GM04503 (cell line): ENCODE measurements around the gene TRPM2.

Source experiments
- DNase-seq: peaks from one replicate; pipeline ENCODE4 v3.0.0-alpha.2; 2012; ENCODE audit warnings: low read depth

TRPM2 gene

DNA sequence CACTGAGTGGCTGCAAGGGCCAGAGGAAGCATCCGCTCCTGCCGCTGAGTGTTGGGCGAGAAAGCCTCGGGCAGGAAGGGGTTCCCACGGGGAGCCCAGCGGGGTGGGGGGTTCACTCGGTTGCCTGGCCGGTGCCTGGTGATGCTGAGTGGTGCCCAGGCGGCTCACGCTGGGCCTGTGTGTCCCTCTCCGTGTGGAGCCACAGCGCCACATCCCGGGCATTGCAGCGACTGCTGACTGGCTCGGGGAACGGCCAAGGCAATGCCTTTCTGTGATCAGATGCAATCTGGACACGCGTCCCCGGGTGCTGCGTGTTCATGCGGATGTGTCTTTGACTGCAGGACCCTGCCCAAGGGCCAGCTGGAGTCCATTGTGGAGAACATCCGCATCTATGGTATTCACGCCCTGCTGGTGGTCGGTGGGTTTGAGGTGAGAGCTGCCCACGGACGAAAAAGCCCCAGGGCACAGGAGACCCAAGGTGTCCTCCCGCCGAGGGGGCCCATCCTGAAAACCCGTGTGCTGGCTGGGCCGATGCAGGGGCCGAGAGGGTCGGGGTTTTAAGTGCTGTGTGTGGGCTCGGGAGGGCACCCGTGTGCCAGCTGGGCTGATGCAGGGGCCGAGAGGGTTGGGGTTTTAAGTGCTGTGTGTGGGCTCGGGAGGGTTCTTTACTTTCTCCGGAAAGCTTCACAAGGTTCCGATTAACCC is 30.6 kb upstream of the TRPM2 start:
- DNase-seq = no peak

DNA sequence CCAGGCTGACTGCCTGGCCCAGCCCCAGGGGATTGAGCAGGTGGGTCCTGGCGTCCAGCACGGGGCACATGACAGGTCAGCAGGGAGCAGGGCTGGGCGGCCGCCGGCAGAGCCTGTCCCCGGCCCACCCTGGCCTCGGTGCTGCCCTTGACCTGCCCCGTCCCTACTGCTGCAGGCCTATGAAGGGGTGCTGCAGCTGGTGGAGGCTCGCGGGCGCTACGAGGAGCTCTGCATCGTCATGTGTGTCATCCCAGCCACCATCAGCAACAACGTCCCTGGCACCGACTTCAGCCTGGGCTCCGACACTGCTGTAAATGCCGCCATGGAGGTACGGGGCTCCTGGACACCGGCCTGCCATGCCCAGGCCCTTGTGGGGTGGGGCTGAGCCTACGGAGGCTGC is 29.8 kb upstream of the TRPM2 start:
- DNase-seq = no peak

DNA sequence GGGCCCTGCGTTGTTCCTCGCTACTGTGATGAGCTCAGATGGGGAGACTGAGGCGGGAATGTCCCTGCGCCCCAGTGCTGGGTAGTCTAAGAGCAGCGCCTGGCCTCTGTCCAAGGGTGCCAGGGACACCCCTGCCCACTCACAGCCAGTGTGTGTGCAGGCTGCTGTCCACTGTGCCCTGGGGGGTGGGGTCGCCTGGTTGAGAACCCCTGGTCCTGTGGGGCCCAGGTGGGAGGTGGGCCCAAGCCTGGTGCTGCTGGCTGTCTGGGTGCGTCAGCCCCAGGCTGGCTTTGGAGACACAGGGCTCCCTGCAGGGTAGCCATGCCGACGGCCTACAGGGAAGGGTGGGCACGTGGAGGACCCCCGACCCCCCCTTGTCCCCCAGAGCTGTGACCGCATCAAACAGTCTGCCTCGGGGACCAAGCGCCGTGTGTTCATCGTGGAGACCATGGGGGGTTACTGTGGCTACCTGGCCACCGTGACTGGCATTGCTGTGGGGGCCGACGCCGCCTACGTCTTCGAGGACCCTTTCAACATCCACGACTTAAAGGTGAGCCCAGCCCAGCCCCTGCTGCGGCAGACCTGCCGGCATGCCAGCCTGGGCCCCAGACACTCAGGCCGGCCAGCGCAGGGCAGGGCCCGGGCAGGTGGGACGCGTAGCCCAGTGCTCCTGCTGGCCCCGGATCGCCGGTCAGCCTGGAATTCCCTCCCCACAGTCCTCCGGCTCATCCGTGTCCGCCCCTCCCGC is 29.1 kb upstream of the TRPM2 start:
- no peak for DNase-seq

DNA sequence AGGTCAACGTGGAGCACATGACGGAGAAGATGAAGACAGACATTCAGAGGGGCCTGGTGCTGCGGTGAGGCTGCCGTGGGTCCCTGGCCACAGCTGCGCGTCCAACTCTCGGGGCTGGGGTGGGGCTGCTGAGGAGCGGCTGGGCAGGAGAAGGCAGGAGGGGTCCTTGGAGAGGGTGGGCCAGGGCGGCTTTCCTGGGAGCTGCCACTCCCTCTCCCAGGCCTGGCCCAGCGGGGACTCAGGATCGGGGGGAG is 28.6 kb upstream of the TRPM2 start:
- DNase-seq = no peak

DNA sequence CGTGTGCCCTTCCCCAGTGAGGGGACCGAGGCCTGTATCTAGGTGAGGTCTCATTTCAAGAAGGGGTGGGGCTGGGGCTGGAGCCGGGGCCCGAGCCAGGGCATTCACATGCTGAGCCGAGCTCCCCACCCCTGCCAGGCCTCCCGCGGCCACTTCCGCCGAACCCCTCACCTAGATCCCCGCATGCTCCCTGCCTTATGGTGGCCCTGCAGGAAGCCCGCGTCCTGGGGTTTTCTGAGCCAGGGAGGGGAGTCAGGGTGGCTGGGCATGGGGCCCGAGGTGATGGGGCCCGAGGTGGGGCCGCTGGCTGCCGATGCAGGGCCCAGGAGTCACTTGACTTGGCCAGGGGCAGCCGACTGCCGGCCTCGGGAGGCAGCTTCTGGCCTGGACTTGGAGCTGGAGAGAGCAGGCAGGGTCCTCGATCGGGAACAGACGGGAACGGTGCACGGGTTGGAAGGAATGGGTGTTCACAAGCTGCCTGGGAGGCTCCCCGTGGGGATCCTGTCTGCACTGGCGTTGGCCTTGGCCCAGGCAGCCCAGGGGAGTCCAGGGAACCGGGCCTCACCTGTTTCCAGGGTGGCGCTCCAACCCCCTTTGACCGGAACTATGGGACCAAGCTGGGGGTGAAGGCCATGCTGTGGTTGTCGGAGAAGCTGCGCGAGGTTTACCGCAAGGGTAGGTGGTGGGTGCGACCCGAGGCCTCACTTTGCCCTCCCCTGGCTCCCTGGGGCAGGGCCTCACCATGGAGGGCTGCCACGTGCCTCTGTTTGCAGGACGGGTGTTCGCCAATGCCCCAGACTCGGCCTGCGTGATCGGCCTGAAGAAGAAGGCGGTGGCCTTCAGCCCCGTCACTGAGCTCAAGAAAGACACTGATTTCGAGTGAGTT is 27.8 kb upstream of the TRPM2 start:
- no peak for DNase-seq

DNA sequence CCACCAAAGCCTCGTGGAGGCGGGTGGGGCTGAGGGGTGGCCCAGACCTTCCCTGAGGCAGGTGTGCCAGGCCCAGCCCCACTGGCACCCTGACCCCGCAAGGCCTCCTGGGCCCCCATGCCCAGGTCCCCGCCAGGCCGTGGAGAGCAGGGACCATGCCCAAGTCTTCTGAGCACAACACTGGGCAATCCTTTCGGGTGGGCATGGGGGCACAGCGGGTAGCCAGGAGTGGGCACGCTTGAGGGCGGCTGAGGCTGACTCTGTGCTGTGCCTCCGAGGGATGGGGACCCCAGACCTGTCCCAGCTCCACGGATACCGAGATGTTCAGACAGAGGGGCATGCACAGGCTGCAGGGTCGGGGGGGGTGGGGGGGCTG is 27.2 kb upstream of the TRPM2 start:
- no peak for DNase-seq

DNA sequence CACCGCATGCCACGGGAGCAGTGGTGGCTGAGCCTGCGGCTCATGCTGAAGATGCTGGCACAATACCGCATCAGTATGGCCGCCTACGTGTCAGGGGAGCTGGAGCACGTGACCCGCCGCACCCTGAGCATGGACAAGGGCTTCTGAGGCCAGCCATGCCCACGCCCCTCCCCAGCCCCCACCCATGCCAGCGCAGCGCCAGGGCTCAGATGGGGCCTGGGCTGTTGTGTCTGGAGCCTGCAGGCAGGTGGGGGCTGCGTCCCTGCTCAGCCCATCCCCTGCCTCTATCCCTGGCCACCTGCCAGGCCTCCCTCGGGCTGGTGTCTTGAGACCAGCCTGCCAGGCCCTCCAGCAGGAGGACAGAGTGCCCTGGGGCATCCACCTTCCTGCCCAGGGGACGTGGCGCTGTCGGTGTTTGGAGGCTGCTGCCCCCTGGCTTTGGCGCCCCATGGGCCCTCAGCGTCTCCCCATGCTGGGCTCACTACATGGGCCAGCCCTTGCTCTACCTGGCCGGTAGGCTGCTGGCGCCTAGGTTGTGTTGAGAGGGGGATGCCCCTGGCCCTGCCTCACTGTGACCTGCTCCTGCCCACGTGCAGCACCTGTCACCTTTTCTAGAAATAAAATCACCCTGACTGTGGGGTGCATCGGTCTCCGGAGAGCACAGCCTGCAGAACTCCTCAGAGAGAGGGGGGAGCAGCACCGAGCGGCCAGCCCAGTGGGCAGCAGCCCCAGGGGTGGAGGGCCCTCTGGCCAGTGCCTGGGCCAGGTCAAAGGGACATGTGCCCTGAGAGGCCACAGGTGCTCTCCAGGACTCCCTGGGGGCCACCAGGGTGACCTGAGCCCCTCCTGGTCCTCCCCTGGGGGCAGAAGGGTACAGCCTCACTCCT is 26.5 kb upstream of the TRPM2 start:
- no peak for DNase-seq

DNA sequence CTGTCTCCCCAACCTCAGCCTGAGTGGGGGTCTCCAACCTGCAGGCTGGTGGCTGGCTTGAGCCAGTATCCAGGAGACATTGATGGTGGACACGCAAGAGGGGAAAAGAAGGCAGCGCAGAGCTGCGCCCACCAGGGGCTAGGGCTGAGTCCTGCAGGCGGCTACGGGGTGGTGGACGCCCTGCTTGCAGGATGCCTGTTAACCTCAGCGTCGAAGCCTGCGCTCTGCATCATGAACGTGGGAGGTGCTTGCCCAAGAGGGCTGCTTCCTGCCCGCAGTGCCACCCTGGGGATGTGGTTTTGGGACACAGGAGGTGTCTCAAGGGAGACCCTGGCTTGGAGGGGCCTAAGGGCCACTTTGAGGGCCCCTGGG is 25.8 kb upstream of the TRPM2 start:
- DNase-seq = no peak

DNA sequence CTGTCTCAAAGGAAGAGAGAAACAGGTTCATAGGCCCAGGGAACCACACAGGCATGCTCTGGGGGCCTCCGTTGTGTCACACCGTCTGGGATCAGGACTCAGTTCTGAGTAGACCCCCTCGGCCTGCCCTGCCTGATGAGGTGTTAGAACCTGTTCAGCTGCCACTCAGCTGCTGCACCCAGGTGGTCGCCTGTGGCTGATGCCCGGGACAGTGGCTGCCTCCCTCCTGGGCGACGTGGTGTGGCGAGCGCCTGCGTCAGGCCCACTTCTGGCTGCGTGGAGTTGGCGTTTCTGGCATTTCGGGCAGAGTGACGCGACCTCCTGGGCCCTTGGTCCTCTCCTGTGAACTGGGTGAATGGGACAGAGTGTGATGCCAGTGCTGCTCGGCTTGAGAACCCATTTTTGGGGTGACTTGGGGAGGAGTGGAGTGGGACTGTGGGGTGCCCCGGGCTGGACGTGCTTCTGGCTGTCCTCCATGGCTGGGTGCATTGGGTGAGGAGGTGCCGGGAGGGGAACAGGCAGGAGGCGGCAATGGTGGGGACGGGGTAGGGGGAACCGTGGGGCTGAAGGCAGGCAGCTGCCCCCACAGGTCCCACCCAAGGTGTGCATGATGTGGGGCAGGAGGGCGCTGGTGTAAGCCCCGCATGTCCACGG is 25.1 kb upstream of the TRPM2 start:
- DNase-seq = no peak

DNA sequence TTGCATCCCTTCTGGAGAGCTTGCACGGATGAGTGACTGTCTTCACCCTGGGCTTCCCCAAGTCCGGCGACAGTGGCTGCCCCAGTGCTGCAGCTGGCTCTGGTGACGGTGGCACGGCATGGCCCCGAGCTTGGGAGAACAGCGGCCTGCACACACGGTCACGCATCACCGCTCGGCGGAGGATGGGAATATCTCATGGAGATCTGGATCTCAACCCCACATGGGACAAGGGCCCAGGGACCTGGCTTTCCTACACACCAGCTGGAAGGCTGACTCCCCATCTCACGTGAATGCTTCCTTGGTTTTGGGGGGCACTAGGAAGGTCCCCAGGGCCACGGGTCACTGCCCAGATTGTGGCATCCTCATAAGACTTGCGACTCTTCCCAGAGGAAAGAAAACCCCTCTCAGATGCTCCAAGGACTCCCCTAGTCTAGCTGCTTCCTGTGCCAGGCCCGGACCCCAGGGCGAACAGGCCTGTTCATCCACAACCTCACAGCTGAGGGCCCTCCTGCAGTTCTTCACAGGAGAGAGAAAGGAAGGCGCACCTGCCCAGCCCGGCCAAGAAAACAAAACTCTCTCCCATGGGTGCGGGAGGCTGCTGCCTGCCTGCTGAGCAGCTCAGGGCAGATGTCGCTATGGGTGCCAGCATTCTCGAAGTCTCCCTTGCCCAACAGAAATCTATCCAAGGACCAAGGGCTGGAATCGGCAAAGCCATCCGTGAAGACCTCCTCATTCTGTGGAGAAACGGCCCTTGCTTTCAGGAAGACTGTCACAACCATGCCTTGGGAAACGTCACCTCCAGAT is 24.1 kb upstream of the TRPM2 start:
- no peak for DNase-seq

DNA sequence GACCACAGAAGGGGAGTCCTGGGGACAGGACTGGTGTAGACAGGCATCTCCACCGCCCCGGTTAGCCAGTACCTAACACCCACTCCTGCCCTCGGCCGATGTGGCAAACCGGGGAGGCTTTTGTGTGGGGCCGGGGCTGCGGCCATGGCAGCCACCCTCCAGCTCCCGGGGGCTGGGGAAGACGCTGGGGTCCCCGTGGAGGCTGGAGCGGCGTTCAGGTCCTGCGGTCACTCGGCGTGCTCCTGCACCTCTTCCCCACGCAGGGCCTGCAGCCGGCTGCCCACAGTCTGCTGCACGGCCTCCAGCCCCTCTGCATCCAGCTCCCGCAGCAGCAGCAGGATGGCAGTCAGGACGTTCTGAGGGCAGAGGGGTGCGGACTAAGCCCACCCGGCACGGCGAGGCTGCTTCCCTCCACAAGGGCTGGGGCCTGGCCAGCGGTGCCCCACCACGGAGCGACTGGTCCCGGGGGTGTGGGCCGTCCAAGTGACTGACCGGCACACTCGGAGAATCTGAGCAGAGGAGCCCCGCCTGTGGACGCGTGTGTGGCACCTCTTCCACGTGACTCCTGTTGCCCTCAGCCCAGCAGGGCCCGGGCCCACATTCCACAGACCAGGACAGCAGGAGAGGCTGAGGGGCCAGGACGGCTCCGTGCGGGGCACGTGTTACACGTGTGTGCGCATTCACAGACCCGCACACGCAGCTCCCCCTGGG is 23.3 kb upstream of the TRPM2 start:
- no peak for DNase-seq

DNA sequence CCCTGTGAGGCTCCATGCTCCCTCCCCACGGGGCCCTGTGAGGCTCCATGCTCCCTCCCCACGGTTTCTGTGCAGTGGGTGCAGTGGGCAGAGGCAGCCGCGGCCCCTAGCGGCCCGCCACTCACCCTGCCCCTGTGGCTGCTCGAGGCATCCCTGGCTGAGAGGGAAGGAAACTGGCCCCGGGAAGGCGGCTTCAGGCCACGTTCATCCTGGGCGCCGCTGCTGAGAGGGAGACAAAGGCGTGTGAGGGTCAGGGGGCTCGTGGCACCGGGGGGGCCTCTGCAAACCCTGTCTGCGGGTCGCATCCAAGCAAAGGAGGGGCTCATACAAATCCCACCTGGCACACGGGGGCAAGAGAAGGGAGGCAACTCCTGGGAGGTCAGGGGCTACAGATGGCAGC is 22.7 kb upstream of the TRPM2 start:
- no peak for DNase-seq

DNA sequence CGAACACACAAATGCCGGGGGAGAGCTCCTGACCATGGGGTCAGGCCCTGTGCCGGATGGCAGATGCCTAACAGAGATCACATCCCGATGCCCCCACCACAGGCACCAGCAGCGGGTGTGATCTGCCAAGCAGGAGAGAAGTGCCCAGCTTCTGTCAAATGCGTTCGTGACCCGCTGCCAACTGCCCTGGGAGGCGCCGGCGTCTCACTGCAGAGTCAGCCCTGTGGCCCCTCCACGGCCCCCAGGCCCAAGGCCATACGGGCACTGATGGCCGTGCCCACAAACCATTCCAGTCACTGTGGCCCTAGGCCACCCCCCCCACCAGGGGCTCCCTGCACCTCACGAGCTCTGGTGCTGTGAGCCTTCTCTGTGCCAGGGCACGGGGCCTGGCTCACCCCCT is 22.2 kb upstream of the TRPM2 start:
- no peak for DNase-seq

DNA sequence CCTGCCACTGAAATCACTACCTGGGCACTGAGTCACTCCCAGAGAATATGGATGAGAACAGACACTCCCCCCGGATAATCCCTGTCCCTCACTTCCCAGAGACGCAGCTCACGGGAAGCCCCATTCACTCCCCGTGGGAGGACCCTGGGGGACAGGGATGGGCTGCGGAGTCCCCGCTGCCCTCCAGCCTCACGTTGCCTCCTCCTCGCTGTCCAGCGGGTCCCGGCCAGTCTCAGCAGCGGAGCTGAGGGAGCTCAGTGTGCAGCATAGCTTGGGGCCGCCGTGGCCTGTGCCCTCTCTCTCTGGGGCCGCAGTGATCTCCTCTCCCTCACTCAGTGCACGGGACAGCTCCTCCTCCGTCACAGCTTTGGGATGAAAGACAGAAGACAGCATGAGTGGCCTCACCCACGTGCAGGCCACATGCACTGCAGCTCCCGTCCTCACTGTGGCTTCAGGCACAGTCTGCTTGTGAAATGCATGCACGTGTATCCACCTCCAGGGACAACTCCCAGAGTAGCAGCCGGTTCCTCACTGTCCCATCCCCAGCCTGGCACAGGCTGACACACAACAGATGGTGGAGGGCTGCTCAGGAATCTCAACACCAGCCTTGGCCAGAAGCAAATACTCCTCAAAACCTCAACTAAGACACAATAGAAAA is 21.6 kb upstream of the TRPM2 start:
- no peak for DNase-seq

DNA sequence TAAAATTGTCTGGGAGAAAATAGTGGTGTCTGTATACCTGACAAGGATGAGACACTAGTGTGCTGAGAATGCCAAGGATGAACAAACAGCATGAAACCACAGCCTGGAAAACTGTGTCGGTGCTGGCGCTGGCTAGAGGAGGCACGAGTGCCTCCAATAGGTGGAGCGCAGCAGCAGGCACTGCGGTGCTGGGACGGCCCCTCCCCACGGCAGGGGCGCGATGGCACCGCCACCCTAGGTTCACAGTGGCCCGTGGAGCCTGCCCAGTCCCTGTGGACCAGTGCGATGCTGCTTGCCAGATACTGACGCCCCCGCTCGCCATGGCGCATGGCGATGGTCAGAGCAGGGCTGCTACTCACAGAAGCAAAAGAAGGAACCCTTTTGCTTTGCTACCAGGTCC is 21.0 kb upstream of the TRPM2 start:
- DNase-seq = no peak

DNA sequence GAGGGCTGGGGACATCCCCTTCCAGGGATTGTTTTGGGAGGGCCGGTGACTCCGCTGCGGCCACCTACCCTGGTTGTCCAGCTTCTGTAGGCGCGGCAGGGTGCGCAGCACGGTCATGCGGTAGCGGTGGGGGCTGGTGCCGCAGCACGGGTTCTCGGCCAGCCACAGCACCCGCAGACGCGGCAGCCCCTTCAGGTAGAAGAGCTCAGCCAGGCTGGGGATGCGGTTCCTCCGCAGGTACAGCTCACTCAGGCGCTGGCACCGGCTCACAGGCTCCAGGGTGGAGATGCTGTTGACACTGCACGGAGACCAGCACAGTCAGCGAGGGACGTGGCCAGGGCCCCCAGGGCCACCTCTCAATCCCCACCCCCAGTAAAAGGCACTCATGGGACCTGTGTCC is 20.5 kb upstream of the TRPM2 start:
- no peak for DNase-seq

DNA sequence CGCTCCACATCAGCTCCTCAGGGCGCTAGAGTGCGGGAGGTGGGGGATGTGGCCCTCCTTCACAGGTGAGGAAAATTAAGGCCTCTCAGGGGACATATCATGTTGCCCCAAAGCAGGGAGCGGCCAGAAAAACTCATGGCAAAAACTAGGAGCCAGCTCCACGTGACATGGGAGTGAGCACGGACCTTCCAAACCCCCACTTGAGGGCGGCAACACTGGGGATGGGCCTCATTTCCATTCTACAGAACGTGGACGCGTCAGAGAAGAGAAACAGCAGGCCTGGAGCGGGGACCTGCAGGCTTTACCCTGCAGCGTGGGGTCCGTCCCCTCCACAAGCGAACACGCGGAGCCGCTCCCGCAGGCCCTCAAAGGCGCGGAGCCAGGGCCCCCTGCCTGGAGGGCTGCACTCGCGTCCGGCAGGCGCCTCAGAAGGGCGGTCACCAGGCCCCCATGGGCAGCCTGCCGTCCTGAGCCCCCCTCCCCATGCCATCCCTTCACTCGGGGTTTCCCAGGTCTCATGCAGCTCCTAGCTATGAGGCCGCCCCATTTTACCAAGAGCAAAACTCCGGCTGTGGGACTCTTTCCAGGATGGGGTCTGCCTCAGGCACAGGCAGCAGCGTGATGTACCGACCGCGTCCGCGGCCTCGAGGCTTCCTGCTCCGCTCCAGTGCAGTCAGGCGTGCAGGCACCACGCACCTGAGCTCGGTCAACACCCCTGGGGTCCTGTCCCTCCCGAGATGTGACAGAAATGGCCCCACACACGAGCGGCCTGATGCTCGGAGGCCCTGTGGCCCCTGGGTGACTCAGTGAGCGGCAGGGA is 19.7 kb upstream of the TRPM2 start:
- DNase-seq = no peak

DNA sequence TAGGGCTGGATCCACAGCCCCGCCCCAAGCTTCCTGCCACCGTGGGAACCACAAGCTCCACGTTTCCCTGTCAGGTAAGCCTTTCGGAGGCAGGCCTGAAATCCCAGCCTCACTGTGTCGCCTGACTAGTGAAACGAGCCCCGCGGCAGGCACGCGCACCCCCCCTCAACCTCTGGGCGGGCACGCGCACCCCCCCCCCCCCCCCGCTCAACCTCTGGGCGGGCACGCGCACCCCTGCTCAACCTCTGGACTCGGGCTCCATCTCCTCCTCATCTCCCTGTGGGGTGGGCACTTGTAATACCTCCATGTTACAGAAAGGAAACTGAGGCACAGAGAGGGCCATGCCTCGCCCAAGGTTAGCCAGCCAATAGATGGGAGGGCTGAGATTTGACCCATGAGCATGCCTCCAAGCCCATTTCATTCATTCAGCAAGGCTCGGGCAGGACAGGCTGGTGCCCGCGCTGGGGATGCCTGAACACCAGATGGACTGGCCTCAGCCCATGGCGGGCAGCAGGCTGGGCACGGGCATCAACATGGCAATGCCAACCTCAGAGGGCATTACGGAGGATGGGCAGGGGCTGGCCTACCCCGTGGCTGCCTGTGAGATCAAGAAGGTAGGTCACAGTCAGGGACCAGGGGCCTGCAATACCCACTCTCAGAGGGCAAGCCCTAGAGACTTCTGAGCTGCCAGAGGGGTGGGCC is 18.9 kb upstream of the TRPM2 start:
- no peak for DNase-seq
